GM19468 (cell line): Measurements from ENCODE around the gene TGFA.

ENCODE experiments used
- ATAC-seq: cut with Tn5 transposase; IDR thresholded peaks from one replicate; pipeline ENCODE4 v1.9.1; 2021; ENCODE audit warnings: mild to moderate bottlenecking, moderate library complexity, moderate number of reproducible peaks; ENCODE audit not compliant: unreplicated experiment; ENCODE audit errors: extremely low read depth

The TGFA gene

DNA sequence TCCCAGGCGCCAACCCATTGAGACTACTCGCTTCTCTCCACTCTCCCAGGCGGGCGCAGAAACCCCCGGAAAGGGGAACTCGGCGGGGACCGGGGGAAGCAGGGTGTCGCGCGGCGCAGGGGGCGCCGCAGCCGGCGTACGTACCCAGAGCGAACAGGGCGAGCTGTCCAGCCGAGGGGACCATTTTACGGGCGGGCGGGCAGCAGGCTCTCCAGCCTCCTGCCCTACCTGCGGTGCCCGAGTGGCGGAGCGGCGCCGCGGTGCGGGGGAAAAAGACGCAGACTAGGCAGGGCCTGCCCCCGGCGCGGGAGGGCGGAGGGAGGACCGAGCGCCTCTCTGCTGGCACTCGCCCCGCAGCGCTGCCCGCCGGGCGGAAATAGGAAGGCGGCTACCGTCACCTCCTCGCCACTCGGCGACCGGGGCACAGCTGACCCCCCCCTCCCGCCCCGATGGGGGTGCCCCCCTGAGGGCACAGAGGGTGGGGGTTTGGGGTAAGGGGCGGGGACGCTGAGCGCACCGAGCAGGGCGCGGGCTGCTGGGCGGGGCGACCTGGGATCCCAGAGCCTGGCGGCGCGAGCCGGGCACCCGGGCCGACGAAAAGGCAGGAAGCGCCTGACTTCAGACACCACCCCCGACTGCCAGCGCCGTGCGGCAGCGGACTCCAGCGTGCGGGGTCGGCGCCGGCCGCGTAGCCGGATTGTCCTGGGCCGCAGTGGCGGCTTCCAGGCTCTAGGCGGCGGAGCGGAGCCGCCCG lies at the start of gene TGFA:
TSS of gene TGFA (minus strand) at position 243 of the 754 bp plus-strand sequence. CDS start at position 184, 59 bp downstream.
- ATAC-seq: peak; percentile 44

- ATAC-seq: no peak
Measured at GRCh38 chr2:70603066-70603465, 49.4 kb upstream of the TGFA start.

DNA sequence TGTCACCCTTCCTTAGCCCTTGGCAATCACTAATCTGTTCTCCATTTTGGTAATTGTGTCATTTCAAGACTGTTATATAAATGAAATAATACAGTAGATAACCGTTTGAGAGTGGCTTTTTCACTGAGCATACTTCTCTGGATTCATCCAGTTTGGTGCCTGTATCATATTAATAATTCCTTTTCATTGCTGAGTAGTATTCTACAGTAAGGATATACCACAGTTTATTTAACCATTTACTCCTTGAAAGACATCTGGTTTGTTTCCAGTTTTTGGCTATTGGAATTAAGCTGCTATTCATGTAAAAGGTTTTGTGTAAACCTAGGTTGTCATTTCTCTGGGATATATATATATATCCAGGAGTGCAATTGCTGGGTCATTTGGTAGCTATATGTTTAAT lies 44.6 kb upstream of the TGFA start:
- no peak for ATAC-seq

GRCh38 chr2:70596739-70597138 lies 43.1 kb upstream of the TGFA start:
- no peak for ATAC-seq

DNA sequence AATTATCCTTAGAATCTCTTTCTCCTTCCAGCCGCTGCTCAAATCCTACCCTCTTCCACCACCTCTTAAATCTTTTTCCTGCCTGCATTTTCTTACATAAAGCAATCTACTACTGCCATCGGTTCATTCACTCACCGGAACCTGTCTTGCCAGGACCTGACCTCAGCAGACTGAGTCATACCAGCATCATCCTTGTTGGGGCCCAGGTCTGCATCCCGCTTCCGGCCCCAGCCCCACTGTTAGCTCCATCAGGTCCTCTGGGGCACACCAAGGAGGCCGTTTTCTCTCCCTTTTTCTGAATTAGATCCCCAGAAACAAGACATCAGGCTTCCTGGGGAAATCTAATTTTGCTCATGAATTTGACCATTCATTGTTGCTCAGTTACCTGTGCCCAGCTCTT lies 42.7 kb upstream of the TGFA start:
- ATAC-seq: no peak

DNA sequence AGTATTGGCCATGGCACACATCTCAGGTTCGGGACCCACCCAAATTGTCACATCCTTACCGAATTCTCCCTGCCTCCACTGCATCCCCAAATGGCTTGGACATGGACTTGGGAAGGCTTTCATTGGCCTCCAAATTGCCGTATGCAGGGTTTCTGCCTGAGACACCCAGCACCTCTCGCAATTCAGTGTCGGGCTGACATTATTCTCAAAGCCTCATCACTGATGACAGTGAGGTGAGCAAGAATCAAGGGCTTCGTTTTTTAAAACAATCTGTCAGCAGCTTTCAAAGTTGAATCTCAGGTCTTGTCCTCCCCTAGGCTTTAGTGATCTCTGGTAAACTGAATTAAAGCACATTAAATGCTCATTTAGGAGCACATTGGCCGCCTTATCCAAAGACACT lies 29.5 kb upstream of the TGFA start:
- ATAC-seq: no peak

- no peak for ATAC-seq
Measured at GRCh38 chr2:70580352-70580751, 26.7 kb upstream of the TGFA start.

GRCh38 chr2:70574618-70575017 lies 21.0 kb upstream of the TGFA start:
- ATAC-seq: no peak

- ATAC-seq: no peak
Measured at GRCh38 chr2:70574109-70574508, 20.5 kb upstream of the TGFA start.

DNA sequence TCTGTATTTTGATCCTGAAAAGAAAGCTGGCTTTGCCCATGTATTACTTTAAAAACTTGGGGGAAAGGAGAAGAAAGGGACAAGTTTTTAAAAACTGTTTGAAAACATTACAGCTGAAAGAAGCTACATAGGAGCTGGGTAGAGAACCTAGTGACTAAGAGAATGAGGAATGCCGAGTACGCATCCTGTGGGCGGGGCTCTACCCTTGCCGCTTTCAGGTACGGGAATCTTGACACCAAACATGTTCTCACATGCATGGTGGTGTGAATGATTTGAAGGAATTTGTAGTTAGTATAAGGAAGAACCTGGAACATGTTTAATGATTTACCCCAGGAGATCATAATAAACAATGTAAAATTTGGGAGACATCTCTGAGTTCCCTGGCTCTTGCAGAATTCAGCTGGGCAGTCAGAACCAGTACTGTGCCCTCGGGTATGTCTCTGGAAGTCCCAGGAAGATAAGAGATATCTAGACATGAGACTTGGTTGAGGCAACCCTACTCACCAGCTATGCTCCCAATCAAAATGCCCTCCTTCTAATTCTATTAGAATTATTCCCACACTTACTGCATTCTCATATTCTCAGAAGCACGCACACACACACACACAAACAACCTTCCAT lies 16.5 kb upstream of the TGFA start:
- no peak for ATAC-seq

DNA sequence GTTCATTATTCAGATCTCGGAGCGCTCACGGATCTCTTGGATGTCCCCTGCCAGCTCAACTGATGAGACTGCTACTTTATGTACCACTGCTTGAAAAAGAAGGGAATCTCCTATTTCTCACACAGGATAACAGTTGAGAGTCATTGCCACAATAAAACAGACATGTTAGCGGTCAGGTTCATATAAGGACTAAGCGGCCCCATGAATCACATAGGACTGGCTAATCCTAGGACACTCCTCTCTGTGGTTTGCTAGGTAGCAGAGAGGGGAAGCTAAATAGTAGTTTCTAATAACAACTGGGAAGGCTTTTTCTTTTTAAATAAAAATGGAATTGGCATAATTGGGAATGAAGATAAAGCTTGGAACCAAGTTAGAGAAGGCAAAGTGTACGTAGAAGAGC lies 15.9 kb upstream of the TGFA start:
- ATAC-seq: no peak

DNA sequence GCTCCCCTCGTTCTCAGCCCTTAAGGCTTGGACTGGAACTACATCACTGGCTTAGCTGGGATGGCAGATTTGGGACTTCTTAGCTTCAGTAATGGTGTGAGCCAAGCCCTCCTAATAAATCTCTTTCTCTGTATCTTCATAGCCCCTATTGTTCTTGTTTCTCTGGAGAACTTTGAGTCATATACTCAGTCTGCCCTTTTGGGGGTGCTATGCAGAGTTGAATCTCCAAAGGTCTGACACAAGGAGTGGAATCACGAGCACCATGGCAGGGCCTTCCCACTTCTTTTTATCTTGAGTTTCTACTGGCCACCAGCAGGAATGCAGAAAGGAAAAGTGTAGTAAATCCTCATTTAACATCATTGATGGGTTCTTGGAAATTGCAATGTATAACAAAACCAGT lies 13.3 kb upstream of the TGFA start:
- no peak for ATAC-seq

DNA sequence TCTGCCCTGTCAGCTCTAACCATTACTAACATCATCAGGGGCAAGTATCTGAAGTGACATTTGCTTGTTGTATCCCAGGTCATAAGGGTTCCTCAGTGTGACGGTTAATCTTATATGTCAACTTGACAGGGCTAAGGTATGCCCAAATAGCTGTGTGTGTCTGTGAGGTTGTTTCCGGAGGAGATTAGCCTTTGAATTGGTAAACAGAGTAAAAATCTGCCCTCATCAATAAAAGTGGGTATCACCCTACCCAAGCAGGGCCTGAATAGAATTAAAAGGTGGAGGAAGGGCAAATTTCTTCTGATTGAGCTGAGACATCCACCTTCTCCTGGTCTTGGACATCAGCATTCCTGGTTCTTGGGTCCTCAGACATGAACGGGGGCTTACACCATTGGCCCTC lies 12.8 kb upstream of the TGFA start:
- ATAC-seq: no peak

- ATAC-seq: no peak
Measured at GRCh38 chr2:70565039-70565731, 11.6 kb upstream of the TGFA start.

DNA sequence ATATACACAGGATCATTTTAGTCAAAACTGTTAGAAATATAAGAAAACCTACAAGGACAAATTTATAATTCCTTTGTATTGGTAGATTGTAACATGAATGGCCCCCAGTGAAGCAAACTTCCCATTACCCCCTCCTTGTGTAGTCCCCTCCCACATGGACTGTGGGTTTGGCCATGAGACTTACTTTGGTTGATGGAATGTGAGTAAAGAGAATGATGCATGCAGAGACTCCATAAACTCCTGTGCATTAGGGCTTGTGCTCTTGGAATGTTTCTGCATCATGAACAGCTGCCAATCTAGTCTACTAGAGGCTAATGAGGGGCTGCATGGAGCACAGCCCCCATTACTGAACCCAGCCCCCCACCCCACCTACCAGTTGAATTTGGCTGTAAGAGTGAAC lies 8.3 kb upstream of the TGFA start:
- no peak for ATAC-seq

DNA sequence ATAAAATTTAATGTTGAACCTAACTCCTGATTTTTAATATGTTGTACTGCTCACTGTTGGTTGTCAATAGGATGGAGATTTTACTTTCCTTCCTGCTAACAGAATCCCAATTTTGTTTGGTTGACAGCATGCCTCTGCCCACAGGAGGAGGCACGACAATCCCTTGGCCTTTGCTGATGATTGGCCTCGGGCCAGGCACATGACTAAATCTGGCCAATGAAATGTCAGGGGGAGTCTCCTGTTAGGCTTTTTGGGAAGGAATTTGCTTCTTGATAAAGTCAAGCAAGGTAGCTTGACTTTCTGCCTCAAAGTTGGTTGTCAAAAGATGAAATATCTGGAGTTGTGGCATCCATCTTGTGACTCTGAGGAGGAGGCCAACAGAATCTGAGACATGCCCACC lies 6.8 kb upstream of the TGFA start:
- ATAC-seq: no peak

DNA sequence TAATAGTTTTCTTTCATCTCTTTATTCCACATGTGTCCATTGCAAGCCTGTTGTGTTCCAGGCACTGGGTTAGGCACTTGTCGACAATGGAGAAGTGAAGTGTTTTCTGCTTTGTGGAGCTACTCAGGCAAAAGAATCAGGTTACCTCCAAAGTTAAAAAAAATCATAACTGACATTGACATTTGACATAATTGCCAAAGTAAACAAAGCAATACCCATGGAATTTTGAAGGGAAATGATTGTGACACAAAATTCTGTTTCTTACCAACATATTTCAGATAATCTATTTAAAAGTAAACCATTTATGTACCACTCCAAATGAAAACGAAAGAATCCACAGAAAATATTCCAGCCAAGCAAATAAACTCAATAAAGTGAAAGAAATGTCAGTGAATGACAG lies 6.4 kb upstream of the TGFA start:
- ATAC-seq: no peak

DNA sequence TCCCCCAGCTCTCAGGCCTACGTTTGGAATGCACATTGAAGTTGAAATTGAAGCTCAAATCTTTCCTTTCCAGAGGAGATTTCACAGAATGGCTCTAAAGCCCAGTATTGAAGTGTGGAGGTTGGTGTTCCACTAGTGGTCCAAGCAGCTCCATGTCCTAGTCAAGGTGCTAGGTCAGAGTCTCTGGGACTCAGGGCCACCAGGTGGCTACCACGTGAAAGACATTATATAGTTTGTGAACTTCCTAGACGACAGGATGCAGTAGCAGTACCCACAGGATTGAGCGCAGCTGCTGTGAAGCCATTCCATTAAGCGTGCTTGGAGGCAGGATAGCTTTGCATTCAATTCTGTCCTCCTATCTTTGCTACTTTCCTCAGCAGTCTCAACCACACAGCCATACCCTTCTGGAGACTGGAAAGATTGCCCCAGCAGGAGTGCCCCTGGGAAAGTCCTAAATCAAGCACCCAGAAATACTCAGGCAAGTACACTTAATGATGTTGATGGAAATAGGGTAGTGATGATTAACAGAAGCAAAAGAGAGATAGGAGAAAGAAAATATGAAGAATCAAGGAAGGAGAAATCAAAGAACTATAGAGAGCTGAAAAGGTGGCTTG lies 4.7 kb upstream of the TGFA start:
- ATAC-seq: no peak

DNA sequence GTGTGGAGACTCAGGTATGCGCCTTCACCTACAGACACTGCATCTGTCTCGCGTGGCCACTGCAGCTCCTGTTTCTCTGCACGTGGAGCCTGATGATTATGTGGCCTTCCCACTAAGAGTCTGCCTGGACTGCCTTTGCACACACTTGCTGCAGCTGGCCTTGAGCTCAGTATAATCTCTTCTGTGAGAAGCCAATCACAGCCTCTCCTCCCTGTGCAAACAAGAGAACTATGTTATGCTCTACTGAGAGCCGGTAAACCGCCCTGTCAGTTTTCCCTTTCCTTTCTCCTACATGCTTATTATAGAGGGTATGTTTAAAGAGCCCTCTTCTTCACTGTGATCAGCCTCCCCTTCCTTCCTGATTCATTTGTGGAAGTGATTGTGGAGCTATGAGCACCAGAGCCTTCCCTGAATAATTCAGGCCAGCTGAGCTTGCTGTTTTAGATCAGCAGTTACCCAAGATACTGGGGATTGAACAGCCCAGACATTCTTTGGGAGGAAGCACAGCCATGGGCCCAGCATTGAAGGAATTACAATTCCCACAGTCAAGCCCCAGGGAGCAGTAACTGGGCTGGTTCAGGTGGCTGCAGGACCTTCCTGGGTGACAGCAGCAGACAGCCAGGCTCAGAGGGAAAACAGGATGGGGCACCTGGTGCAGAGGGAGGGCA lies 3.7 kb upstream of the TGFA start:
- ATAC-seq: no peak

GRCh38 chr2:70556608-70557007 lies 3.0 kb upstream of the TGFA start:
- ATAC-seq: no peak
